ENCODE data around the gene CHAT. TPM values are rescaled to one million over a fixed set of nuclear protein-coding genes. Genes with fewer than 3 reads are reported as not detected.

Gene CHAT
- total RNA-seq, 1 experiment from 2014 or later = not detected

DNA sequence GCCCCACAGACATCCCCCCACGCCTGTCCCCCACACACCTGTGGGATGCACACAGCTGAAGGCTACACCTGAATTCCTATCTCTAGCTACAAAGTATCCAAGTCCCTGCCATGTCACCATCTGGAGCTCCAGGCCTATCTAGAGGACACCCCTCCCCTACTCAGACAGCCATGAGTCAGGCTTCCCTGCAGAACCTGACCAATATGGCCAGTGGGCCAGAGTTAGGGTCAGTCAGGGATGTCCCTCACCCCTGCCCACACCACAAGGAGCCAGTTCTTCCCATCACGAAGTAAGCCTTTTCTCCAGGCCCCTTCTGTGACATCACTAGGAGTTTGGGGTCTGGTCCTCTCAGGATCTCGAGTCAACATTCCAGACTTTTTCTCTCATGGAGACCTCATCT, 14.3 kb upstream of the CHAT start:
- Histone ChIP-seq H3K79me2 (ENCODE audit: insufficient read depth, low read length) (no peaks in the 10 kb centered on the region), H3K36me3 (ENCODE audit: control insufficient read depth in 1 of 2, insufficient read depth in 2 of 2, low read length in 2 of 2) (no peaks in the 10 kb centered on the region), H3K4me2 (ENCODE audit: low read length) (no peak overlapping the region), H3K9me2 (ENCODE audit: insufficient read depth) (no peaks in the 10 kb centered on the region), H3K4me1 (ENCODE audit: control insufficient read depth in 1 of 2, insufficient read depth in 2 of 2, low read length in 2 of 2) (peaks cover 0 to 3% of the 10 kb centered on the region in 2 experiments; a peak in 1 of 4 replicates), H3K4me3 (replicated peaks in 1 of 2; ENCODE audit: low read depth in 1 of 2, low read length in 2 of 2) (no peak overlapping the region), H3K27me3 (ENCODE audit: insufficient read depth, low read length) (peaks cover 25% of the 10 kb centered on the region), H3K27ac (ENCODE audit: low read depth, low read length) (no peak overlapping the region), H3K9me3 (ENCODE audit: control insufficient read depth in 1 of 2, insufficient read depth in 1 of 2, low read depth in 1 of 2, low read length in 2 of 2) (no peaks in the 10 kb centered on the region), H4K20me1 (ENCODE audit: insufficient read depth) (no peaks in the 10 kb centered on the region), H3K9ac (ENCODE audit: low read length) (no peak overlapping the region), H2AFZ (ENCODE audit: low read depth, low read length, poor library complexity, severe bottlenecking) (no peak overlapping the region)
- ChIA-PET CTCF (no interaction called here), RAD21 (ENCODE audit: low non-redundant PET in 1 of 2, low total read pairs in 2 of 2, uncharacterized antibody in 2 of 2, unreplicated experiment in 2 of 2) (no interaction called here), POLR2A (no interaction called here)
- no peak for DNase-seq (ENCODE audit: low read depth, low spot score)
- TF ChIP-seq RAD21 (IDR thresholded peaks at IDR 0.05; ENCODE audit: low read depth) = no peak
- TF ChIP-seq FOSL1 (IDR thresholded peaks at IDR 0.05; ENCODE audit: low read depth) = no peak
- TF ChIP-seq EZH2 (IDR thresholded peaks at IDR 0.05) = no peak
- no peak for TF ChIP-seq ZFX (IDR thresholded peaks at IDR 0.05)
- BruUV-seq (replicated peaks) = no TSS peak
- intact Hi-C loops (cut with micrococcal nuclease) = no loop called here
- ATAC-seq = no peak

- H3K36me3 ChIP-seq (ENCODE audit: control insufficient read depth in 1 of 2, insufficient read depth in 2 of 2, low read length in 2 of 2) = no peaks in the 10 kb centered on the region
- H4K20me1 ChIP-seq (ENCODE audit: insufficient read depth) = no peaks in the 10 kb centered on the region
- H3K9me3 ChIP-seq (ENCODE audit: control insufficient read depth in 1 of 2, insufficient read depth in 1 of 2, low read depth in 1 of 2, low read length in 2 of 2) = no peaks in the 10 kb centered on the region
- H3K4me2 ChIP-seq (ENCODE audit: low read length) = no peak overlapping the region
- no peaks in the 10 kb centered on the region for H3K79me2 ChIP-seq (ENCODE audit: insufficient read depth, low read length)
- POLR2A ChIA-PET = no interaction called here
- no peak overlapping the region for H2AFZ ChIP-seq (ENCODE audit: low read depth, low read length, poor library complexity, severe bottlenecking)
- CTCF ChIA-PET = no interaction called here
- no TSS peak for BruUV-seq (replicated peaks)
- H3K4me3 ChIP-seq (replicated peaks in 1 of 2; ENCODE audit: low read depth in 1 of 2, low read length in 2 of 2) = no peak overlapping the region
- H3K9me2 ChIP-seq (ENCODE audit: insufficient read depth) = no peaks in the 10 kb centered on the region
- RAD21 ChIA-PET (ENCODE audit: low non-redundant PET in 1 of 2, low total read pairs in 2 of 2, uncharacterized antibody in 2 of 2, unreplicated experiment in 2 of 2) = no interaction called here
- no peak overlapping the region for H3K9ac ChIP-seq (ENCODE audit: low read length)
- intact Hi-C loops (cut with micrococcal nuclease) = no loop called here
- peaks cover 27% of the 10 kb centered on the region for H3K27me3 ChIP-seq (ENCODE audit: insufficient read depth, low read length)
- TF ChIP-seq EZH2phosphoT487 (IDR thresholded peaks at IDR 0.05; ENCODE audit: borderline replicate concordance) = no peak
- no peak for DNase-seq (ENCODE audit: low read depth, low spot score)
- ATAC-seq = no peak
- no peak overlapping the region for H3K27ac ChIP-seq (ENCODE audit: low read depth, low read length)
- H3K4me1 ChIP-seq (ENCODE audit: control insufficient read depth in 1 of 2, insufficient read depth in 2 of 2, low read length in 2 of 2) = peaks cover 0 to 3% of the 10 kb centered on the region in 2 experiments; a peak in 1 of 4 replicates
Measured at GRCh38 chr10:49600046-49600445, 13.8 kb upstream of the CHAT start.

Data from HCT116 (cell line).